Thymus (tissue), 11 donors: ENCODE data around the gene P3H2. TPM values are rescaled to one million over a fixed set of nuclear protein-coding genes. Genes with fewer than 3 reads are reported as not detected.

Experiments used
- DNase-seq, 9 donors: peaks; one replicate each; pipeline ENCODE4 v3.0.0-alpha.2; 2013; ENCODE audit warnings: low spot score in 9 of 9, low read depth in 6 of 9, missing footprints in 1 of 9
- H3K27ac ChIP-seq, 2 donors: one replicate each; pipeline ENCODE4 v1.5.1; 2013; ENCODE audit warnings: control low read depth in 1 of 2, low read depth in 1 of 2, low read length in 1 of 2, mild to moderate bottlenecking in 1 of 2, moderate library complexity in 1 of 2
- H3K27me3 ChIP-seq, 2 donors: one replicate each; pipeline ENCODE4 v1.5.1; 2013; ENCODE audit warnings: low read length in 1 of 2; ENCODE audit not compliant: control insufficient read depth in 2 of 2, insufficient read depth in 1 of 2
- H3K36me3 ChIP-seq, 2 donors: one replicate each; pipeline ENCODE4 v1.5.1; 2013; ENCODE audit warnings: low read length in 1 of 2, mild to moderate bottlenecking in 1 of 2, moderate library complexity in 1 of 2; ENCODE audit not compliant: control insufficient read depth in 2 of 2, insufficient read depth in 2 of 2
- H3K4me1 ChIP-seq, 2 donors: one replicate each; pipeline ENCODE4 v1.5.1; 2013; ENCODE audit warnings: low read length in 2 of 2; ENCODE audit not compliant: control insufficient read depth in 2 of 2, insufficient read depth in 2 of 2
- H3K4me3 ChIP-seq, 2 donors: one replicate each; pipeline ENCODE4 v1.5.1; 2013; ENCODE audit warnings: low read length in 2 of 2, control low read depth in 1 of 2, mild to moderate bottlenecking in 1 of 2
- H3K9me3 ChIP-seq, 2 donors: one replicate each; pipeline ENCODE4 v1.5.1; 2013; ENCODE audit warnings: low read length in 1 of 2, mild to moderate bottlenecking in 1 of 2; ENCODE audit not compliant: control insufficient read depth in 2 of 2, insufficient read depth in 1 of 2
- WGBS: extraction: QIAGEN DNeasy Blood & Tissue Kit; methylation state at CpG from one replicate; pipeline ENCODE4 v1.1.7; 2013; 5-methylcytosine and 5-hydroxymethylcytosine counted together
- polyA plus RNA-seq: library from polyadenylated mRNA; stranded (reverse); fragments of 200-250 nt; gene quantifications from one replicate; pipeline ENCODE4 v1.2.3, GENCODE V29; 2013
- total RNA-seq: library from RNA; stranded (reverse); fragments of 120-200 nt; gene quantifications from one replicate; pipeline ENCODE4 v1.2.4, GENCODE V29; 2013
- donor health status: healthy.

P3H2 gene
- total and polyA plus RNA-seq, 2 donors, result 5.9 to 8.0 TPM

DNA sequence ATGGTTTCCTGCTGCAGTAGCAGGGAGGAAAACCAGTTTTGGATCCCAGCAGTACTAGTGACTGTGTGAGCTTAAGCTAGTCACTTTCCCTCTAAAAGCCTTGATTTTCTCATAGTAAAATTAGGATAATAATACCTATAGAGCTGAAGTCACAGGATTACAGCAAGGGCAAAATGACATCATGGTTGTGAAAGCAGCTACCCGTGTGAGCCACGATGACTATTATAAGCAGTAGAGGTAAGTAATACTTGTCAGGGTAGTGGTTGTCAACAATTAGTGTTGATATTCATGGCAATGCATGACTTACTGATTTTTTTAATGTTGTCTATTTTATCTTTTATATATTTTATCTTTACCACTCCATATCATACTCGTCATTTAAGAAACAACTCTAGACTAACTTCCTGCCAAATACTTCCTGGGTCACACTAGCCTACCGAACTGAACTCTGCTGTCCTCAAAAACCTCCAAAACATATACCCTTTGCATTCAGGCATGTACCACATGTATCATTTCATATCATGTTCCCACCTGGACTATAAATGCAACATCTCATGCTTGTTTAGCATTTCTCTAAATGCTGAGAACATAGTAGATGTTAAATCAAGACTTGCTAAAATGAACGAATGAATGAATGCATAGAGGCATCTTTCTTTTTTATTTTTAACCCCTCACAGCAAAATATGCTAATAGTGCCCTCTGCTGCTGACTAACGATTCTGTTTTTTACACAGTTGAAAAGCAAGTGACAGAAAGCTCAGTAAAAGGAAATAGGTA lies 172.6 kb downstream of the P3H2 start:
- peak in 7 of 9 donors; percentile 10 to 71 (median 22) for DNase-seq
- no peaks in the 10 kb centered on the region for H3K36me3 ChIP-seq
- no peaks in the 10 kb centered on the region for H3K9me3 ChIP-seq
- H3K4me1 ChIP-seq, result peaks cover 0 to 2% of the 10 kb centered on the region in 2 donors
- H3K4me3 ChIP-seq, result no peak overlapping the region
- H3K27me3 ChIP-seq, result no peaks in the 10 kb centered on the region
- WGBS, result 52% methylated on average over 6 of the region's 6 CpGs
- no peak overlapping the region for H3K27ac ChIP-seq

DNA sequence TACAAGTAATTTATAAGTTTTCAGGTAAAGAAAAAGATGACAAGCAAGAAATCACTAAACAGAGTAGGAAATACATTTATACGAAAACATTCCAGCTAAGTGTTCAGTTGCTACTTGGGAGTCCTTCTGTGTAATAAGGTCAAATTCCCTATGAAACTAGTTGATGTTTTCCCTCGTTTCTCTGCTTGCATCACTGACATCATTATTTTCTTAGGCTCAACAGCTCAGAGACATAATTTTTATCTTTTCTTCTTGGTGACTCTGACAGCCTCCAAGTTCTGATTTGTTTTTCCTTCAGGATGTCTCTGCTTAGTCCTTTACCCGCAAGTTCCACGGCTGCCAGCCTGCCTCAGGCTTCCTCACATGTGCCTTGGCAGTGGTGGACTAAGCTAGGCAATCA lies 173.6 kb downstream of the P3H2 start:
- WGBS, result 86% methylated on average over 4 of the region's 4 CpGs
- no peak overlapping the region for H3K27ac ChIP-seq
- peaks cover 0 to 2% of the 10 kb centered on the region in 2 donors for H3K4me1 ChIP-seq

DNA sequence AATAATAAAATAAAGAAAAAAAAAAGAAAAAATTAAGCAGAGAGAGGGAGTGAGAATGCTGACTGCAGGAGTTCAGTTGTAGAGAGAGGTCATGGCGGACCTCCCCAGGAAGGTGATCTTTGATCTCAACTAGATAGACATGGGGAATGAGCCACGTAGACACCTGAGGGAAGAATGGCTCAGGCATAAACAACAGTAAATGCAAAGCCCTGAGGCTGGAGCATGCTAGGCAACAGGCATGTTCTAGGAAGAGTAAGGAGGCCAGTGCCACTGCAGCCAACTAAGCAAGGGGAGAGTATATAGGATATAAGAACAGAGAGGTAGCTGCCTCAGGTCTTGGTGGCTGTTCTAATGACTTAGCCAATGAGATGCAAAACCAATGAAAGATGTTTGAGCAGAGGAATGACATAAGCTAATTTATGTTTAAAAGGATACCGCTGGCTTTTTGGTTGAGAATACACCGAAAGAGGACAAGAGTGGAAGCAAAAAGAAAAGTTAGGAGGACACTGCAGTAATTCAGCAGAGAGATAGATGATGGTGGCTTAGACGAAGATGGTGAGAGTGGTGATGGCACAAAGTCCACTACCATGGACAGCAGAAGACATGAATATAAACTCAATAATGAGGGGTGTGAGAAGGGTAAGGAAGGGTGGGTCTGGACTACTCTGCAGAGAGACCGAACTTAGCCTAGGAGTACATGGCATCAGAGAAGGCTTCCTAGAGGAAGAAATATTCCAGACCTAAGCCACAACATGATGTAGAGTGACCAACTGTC lies 174.6 kb downstream of the P3H2 start:
- H3K4me3 ChIP-seq, result no peak overlapping the region
- H3K4me1 ChIP-seq, result peaks cover 0 to 2% of the 10 kb centered on the region in 2 donors
- no peak overlapping the region for H3K27ac ChIP-seq
- H3K9me3 ChIP-seq, result no peaks in the 10 kb centered on the region
- no peaks in the 10 kb centered on the region for H3K36me3 ChIP-seq
- 93% methylated on average over 6 of the region's 6 CpGs for WGBS
- H3K27me3 ChIP-seq, result no peaks in the 10 kb centered on the region
- no peak for DNase-seq

More for the DNA sequence above, 173.6 kb downstream of the P3H2 start:
- H3K27me3 ChIP-seq, result no peaks in the 10 kb centered on the region
- no peaks in the 10 kb centered on the region for H3K9me3 ChIP-seq
- no peaks in the 10 kb centered on the region for H3K36me3 ChIP-seq
- no peak for DNase-seq
- no peak overlapping the region for H3K4me3 ChIP-seq

DNA sequence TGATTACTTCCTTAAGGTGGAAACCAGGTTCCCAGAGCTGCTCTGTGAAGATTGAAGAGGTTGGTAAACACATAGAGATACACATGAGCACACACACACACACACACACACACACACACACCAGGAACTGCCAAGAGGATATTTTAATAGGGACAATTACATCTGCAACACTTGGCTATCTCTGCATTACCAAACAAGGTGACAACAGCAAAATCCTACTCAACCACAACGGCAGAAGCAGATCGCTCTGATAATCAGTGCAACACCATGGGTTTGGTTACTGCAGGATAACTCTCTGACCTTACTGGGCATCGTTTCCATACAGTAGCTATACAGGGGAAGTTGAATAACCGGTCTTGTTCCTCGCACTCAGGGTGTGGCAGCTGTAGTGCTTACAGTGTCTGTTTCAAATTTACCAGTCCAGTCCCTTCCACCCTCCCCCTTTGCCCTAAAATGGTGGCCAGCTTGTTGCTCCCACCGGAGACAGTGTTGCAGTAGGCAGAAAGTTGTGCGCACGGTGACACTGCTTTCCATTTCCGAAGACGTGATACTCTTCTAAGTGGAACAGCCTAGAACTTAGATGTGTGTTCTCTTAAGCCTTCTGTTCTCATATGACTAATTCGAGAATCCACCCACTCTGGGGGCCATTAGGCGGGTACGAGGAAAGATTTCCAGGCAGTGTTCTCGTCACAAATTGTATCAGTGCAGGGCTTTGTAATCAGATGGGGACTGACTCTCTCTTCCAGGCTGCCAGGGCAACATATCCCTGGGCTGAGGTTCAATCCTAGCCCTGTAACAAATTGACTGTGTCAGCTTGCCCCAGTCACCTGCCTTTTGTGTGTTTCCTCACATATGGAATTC lies 176.2 kb downstream of the P3H2 start:
- DNase-seq, result no peak

DNA sequence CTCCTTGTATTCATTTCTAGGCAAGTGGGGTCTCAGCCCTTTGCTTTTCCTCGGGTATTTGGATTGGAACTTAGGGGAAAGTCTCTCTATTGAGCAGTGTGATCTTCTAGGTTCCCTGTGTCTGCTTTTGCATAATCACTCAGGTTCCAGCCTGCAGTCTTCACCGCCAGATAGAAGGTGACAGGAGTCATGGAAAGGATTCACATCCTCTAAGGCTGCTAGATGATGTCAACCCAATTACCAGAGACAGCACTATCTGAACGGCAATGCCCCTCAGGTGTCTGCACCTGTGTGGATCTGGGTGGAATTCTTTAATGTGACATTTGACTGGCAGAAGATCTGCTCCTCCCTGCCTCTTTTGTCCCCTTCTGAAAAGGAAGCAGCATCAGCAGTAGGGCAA lies 177.7 kb downstream of the P3H2 start:
- H3K4me3 ChIP-seq, result no peak overlapping the region
- no peaks in the 10 kb centered on the region for H3K4me1 ChIP-seq
- H3K9me3 ChIP-seq, result no peaks in the 10 kb centered on the region
- no peaks in the 10 kb centered on the region for H3K36me3 ChIP-seq
- no peak overlapping the region for H3K27ac ChIP-seq
- WGBS, result 95% methylated on average over 3 of the region's 3 CpGs
- H3K27me3 ChIP-seq, result no peaks in the 10 kb centered on the region
- no peak for DNase-seq

More for the DNA sequence above, 176.2 kb downstream of the P3H2 start:
- Histone ChIP-seq H3K36me3 (no peaks in the 10 kb centered on the region), H3K27ac (no peak overlapping the region), H3K9me3 (no peaks in the 10 kb centered on the region), H3K4me1 (no peaks in the 10 kb centered on the region), H3K4me3 (no peak overlapping the region), H3K27me3 (no peaks in the 10 kb centered on the region)
- WGBS, result 93% methylated on average over 14 of the region's 14 CpGs

DNA sequence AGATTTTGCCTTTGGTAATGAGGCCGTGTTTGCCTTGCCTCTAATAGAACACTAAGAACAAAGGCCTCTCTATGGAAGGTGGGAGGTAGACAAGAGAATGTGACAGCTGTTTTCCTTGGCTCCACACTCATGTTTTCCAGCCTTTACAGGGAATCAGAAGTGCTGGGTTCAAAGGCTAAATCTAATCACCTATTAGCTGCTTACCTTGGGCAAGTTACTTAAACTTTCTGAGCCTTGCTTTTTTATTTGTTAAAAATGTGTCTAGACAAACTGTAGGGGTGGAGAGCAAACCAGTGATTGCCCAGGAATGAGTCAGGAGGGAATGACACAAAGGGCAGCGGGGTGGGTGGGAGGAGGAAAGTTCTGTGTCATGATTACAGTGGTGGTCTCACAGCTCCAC lies 179.0 kb downstream of the P3H2 start:
- H3K27ac ChIP-seq, result no peak overlapping the region
- 94% methylated on average over 2 of the region's 2 CpGs for WGBS
- H3K4me3 ChIP-seq, result no peak overlapping the region
- H3K27me3 ChIP-seq, result no peaks in the 10 kb centered on the region
- DNase-seq, result no peak
- H3K36me3 ChIP-seq, result no peaks in the 10 kb centered on the region
- H3K9me3 ChIP-seq, result no peaks in the 10 kb centered on the region
- no peaks in the 10 kb centered on the region for H3K4me1 ChIP-seq

DNA sequence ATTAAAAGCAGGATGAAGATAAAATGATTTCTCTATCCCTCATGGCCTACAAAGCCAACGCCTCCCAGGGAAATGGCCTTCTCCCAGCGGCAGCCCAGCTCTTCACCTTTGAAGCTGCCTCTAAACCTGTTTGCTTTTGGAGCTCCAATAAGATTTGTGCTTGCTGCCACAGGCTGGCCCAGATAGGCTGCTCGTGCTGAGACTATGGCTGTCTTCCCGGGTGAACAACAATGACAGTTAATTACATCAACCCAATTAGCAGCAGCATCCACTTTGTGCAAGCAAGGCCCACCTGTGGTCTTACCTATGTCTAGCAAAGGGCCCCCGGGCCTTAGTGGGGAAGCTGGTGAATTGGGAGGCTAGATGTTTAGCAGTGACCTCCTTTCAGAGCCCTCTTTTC lies 179.6 kb downstream of the P3H2 start:
- no peak for DNase-seq
- Histone ChIP-seq H3K27ac (no peak overlapping the region), H3K4me3 (no peak overlapping the region)

DNA sequence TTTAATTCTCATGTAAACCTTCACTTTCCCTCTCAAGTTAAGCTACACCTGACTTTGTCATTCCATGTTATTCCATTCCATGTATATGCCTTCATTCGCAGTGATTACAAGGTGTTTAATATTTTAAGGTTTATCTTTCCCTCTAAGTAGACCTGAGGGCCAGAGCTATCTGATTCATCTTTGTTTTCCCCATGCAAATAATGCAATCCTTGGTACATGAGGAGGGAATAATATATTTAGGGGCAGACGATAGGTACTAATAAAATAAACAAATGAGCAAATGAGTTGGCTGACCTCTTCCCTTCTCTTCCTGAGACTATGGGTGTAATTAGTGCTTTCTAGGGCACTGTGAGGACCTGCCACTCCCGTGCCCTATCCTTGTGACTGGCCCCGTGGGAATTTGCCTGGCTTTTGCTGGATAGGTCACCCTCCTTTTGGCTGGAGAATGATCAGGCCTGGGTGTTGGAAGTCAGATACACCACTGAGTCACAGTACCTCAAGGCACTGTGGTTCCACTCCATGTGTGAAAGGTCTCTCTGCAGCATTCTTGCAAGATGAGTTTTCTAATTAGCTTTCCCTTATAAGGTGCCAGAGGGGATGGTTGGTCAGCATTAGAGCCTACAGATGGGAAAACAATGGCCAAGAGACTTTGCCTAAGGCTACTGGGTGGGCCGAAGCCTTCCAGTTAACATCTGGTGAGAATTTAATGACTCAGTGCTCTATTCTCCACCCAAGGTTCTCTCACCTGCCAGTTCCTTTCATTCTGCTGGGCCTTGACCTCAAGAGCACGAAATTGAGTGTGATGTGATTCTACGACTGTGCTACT lies 183.2 kb downstream of the P3H2 start:
- Histone ChIP-seq H3K27me3 (no peaks in the 10 kb centered on the region), H3K27ac (no peak overlapping the region), H3K4me1 (no peaks in the 10 kb centered on the region), H3K9me3 (no peaks in the 10 kb centered on the region), H3K36me3 (no peaks in the 10 kb centered on the region), H3K4me3 (no peak overlapping the region)
- DNase-seq, result no peak
- 72% methylated on average over 7 of the region's 7 CpGs for WGBS

More for the DNA sequence above, 179.6 kb downstream of the P3H2 start:
- no peaks in the 10 kb centered on the region for H3K36me3 ChIP-seq
- 93% methylated on average over 5 of the region's 5 CpGs for WGBS
- H3K4me1 ChIP-seq, result no peaks in the 10 kb centered on the region
- H3K9me3 ChIP-seq, result no peaks in the 10 kb centered on the region
- no peaks in the 10 kb centered on the region for H3K27me3 ChIP-seq
